SK-N-SH (cell line): ENCODE data around the gene ZNRF1. TPM values are rescaled to one million over a fixed set of nuclear protein-coding genes. Genes with fewer than 3 reads are reported as not detected.

Experiments
- CTCF ChIA-PET: fragments of 300-600, 350-600 bp; formaldehyde crosslinking; extraction: SDS; loops from one replicate; lab custom pipeline; 2021; lab: Yijun Ruan, JAX
- POLR2A ChIA-PET: fragments of 350-600 bp; sonication (Branson Sonifier 250); formaldehyde crosslinking; extraction: SDS; loops from one replicate; lab custom pipeline; 2020; ENCODE audit warnings: antibody characterized with exemption, inconsistent platforms; lab: Yijun Ruan, JAX
- DNase-seq: peaks from one replicate; pipeline ENCODE4 v3.0.0; 2012
- H2AFZ ChIP-seq: fragments of 200-600 bp; sonication (generic); 2 replicates; pipeline ENCODE4 v1.8.1; 2016; ENCODE audit warnings: antibody characterized with exemption, mild to moderate bottlenecking, low read depth
- H3F3A ChIP-seq: fragments of 200-600 bp; sonication (generic); replicated peaks from 2 replicates; pipeline ENCODE3; 2016; ENCODE audit warnings: antibody characterized with exemption, mild to moderate bottlenecking; ENCODE audit not compliant: insufficient read depth
- H3K27ac ChIP-seq, 2 experiments: fragments of 200-500 bp in 1 of 2; fragments of 200-600 bp in 1 of 2; sonication (Bioruptor generic) in 1 of 2; sonication (generic), shearing (Covaris generic) in 1 of 2; 2 replicates each; pipeline versions ENCODE4 v1.5.1 to v1.6.1; 2014 to 2016; ENCODE audit warnings: low read depth in 2 of 2, inconsistent platforms in 1 of 2, low read length in 1 of 2, mild to moderate bottlenecking in 1 of 2, mixed read lengths in 1 of 2
- H3K27me3 ChIP-seq: fragments of 200-600 bp; sonication (generic), shearing (Covaris generic); 2 replicates; pipeline ENCODE4 v1.6.1; 2016; ENCODE audit warnings: mixed run types; ENCODE audit not compliant: insufficient read depth
- H3K36me3 ChIP-seq, 2 experiments: fragments of 200-500 bp in 1 of 2; fragments of 200-600 bp in 1 of 2; sonication (Bioruptor generic) in 1 of 2; sonication (generic) in 1 of 2; replicated peaks in 1 of 2; 2 replicates each; pipeline versions ENCODE3 to v1.5.1; 2014 to 2016; ENCODE audit warnings: low read length in 1 of 2, mild to moderate bottlenecking in 1 of 2; ENCODE audit not compliant: insufficient read depth in 2 of 2, control insufficient read depth in 1 of 2
- H3K4me1 ChIP-seq, 2 experiments: fragments of 200-500 bp in 1 of 2; fragments of 200-600 bp in 1 of 2; sonication (Bioruptor generic) in 1 of 2; sonication (generic), shearing (Covaris generic) in 1 of 2; 2 replicates each; pipeline versions ENCODE4 v1.5.1 to v1.6.1; 2014 to 2016; ENCODE audit warnings: low read depth in 1 of 2, low read length in 1 of 2, mixed run types in 1 of 2; ENCODE audit not compliant: insufficient read depth in 2 of 2, control insufficient read depth in 1 of 2
- H3K4me2 ChIP-seq: fragments of 200-600 bp; sonication (generic), shearing (Covaris generic); 2 replicates; pipeline ENCODE4 v1.6.1; 2017; ENCODE audit warnings: mixed run types
- H3K4me3 ChIP-seq, 2 experiments: fragments of 200-500 bp in 1 of 2; fragments of 200-600 bp in 1 of 2; sonication (Bioruptor generic) in 1 of 2; sonication (generic), shearing (Covaris generic) in 1 of 2; 2 replicates each; pipeline versions ENCODE4 v1.5.1 to v1.8.1; 2014 to 2016; ENCODE audit warnings: low read depth in 2 of 2, inconsistent platforms in 1 of 2, low read length in 1 of 2, mild to moderate bottlenecking in 1 of 2, mixed read lengths in 1 of 2, moderate library complexity in 1 of 2
- H3K79me2 ChIP-seq: fragments of 200-600 bp; sonication (generic); 2 replicates; pipeline ENCODE4 v1.8.1; 2017; ENCODE audit warnings: mild to moderate bottlenecking; ENCODE audit not compliant: insufficient read depth
- H3K9ac ChIP-seq: fragments of 200-600 bp; sonication (generic); 2 replicates; pipeline ENCODE4 v1.6.1; 2017; ENCODE audit warnings: mixed run types
- H3K9me2 ChIP-seq: fragments of 200-600 bp; sonication (generic); 2 replicates; pipeline ENCODE4 v1.6.1; 2017; ENCODE audit warnings: mixed run types
- H3K9me3 ChIP-seq: fragments of 200-600 bp; sonication (generic); 2 replicates; pipeline ENCODE4 v1.6.1; 2017; ENCODE audit warnings: mixed run types, mild to moderate bottlenecking, moderate library complexity
- H4K20me1 ChIP-seq: fragments of 200-600 bp; sonication (generic); 2 replicates; pipeline ENCODE4 v1.6.1; 2017; ENCODE audit warnings: mild to moderate bottlenecking, mixed run types; ENCODE audit not compliant: insufficient read depth
- CHD2 ChIP-seq: fragments of 150-350 bp; IDR thresholded peaks from 2 replicates; pipeline ENCODE4 v1.6.1; 2018; ENCODE audit warnings: low read length; ENCODE audit not compliant: partially characterized antibody
- EP300 ChIP-seq, 2 experiments: IDR thresholded peaks; 2 replicates each; pipeline versions ENCODE4 v1.4.0 to v1.6.1; 2012; ENCODE audit warnings: borderline replicate concordance in 1 of 2, low read depth in 1 of 2, low read length in 1 of 2
- EZH2phosphoT487 ChIP-seq: fragments of 200-600 bp; sonication (generic); IDR thresholded peaks from 2 replicates; pipeline ENCODE4 v1.6.1; 2017; ENCODE audit warnings: low read depth, mixed run types, mild to moderate bottlenecking, antibody characterized with exemption, moderate library complexity, borderline replicate concordance
- FOXJ3 ChIP-seq: sonication (generic); formaldehyde crosslinking; IDR thresholded peaks from 2 replicates; pipeline ENCODE4 v1.5.1; 2020; ENCODE audit warnings: mild to moderate bottlenecking, missing genetic modification reagents
- GABPA ChIP-seq: IDR thresholded peaks from 2 replicates; pipeline ENCODE4 v1.4.0; 2012; ENCODE audit warnings: low read depth, mild to moderate bottlenecking
- NRF1 ChIP-seq: IDR thresholded peaks from 2 replicates; pipeline ENCODE4 v1.6.1; 2012; ENCODE audit warnings: low read depth, mild to moderate bottlenecking, low read length
- POLR2AphosphoS5 ChIP-seq: IDR thresholded peaks from 2 replicates; pipeline ENCODE4 v1.6.1; 2012; ENCODE audit warnings: low read depth, low read length
- RAD21 ChIP-seq: IDR thresholded peaks from 2 replicates; pipeline ENCODE4 v1.6.1; 2012; ENCODE audit warnings: mild to moderate bottlenecking, low read length
- RFX5 ChIP-seq: IDR thresholded peaks from 2 replicates; pipeline ENCODE4 v1.6.1; 2012; ENCODE audit warnings: mild to moderate bottlenecking, improper control_type of control experiment, low read length
- TAF1 ChIP-seq: IDR thresholded peaks from 2 replicates; pipeline ENCODE4 v1.6.1; 2012; ENCODE audit warnings: low read depth, mild to moderate bottlenecking, low read length, moderate library complexity, borderline replicate concordance
- TCF12 ChIP-seq: IDR thresholded peaks from 2 replicates; pipeline ENCODE4 v1.4.0; 2012
- USF2 ChIP-seq: fragments of 150-350 bp; IDR thresholded peaks from 2 replicates; pipeline ENCODE4 v1.6.1; 2017; ENCODE audit warnings: antibody characterized with exemption, low read length, low read depth, borderline replicate concordance
- WGBS: methylation state at CpG from one replicate; pipeline ENCODE4 v1.1.6; 2017; ENCODE audit warnings: low lambda C conversion rate; 5-methylcytosine and 5-hydroxymethylcytosine counted together
- polyA plus RNA-seq, 3 experiments: library from polyadenylated mRNA; depleted of rRNA; stranded (reverse); fragments of >200 nt; gene quantifications; 2 replicates each; pipeline ENCODE4 v1.2.3, GENCODE V29; 2012
- TF ChIP-seq, protein P1 (sequence below): fragments of 200-600 bp; sonication (generic); IDR thresholded peaks from 2 replicates; pipeline ENCODE4 v1.6.1; 2017; ENCODE audit warnings: antibody characterized with exemption, mild to moderate bottlenecking, moderate library complexity
- TF ChIP-seq, protein P2 (sequence below): IDR thresholded peaks from 2 replicates; pipeline ENCODE4 v1.4.0; 2012; ENCODE audit warnings: low read depth, borderline replicate concordance
- TF ChIP-seq, protein P3 (sequence below): IDR thresholded peaks from 2 replicates; pipeline ENCODE4 v1.4.0; 2012; ENCODE audit warnings: low read depth

The ZNRF1 gene
- polyA plus RNA-seq, 1 of the 3 experiments (the other 2 are of a cell fraction) = 23.7 TPM

DNA sequence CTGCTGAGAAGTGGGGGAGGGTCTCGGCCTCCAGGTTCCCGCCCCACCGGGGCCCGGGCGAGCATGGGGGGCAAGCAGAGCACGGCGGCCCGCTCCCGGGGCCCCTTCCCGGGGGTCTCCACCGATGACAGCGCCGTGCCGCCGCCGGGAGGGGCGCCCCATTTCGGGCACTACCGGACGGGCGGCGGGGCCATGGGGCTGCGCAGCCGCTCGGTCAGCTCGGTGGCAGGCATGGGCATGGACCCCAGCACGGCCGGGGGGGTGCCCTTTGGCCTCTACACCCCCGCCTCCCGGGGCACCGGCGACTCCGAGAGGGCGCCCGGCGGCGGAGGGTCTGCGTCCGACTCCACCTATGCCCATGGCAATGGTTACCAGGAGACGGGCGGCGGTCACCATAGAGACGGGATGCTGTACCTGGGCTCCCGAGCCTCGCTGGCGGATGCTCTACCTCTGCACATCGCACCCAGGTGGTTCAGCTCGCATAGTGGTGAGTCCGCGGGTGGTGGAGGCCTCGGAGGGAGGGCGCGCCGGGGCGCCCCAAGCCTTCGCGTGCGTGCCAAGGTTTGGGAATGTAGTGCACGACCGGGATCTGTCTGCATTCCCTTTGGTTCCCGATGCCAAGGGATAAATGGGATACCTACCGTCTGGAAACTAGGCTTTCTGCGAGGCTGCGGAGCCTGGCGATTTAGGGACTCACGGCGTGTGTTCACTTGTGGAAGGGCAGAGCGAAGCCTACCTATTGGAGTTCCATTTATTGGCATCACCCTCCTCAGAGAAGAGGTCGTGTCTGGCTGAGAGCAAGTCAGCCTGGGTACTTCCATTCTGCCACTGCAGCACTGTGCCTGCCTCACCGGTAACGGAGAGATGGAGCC, 1.0 kb downstream of the ZNRF1 start:
- ChIA-PET POLR2A (no interaction called here), CTCF (interaction anchor here (1.5 to 6.2 kb wide), 5 partner anchors 13 to 111 kb away, joined by 4 to 182 read pairs (median 28); partner anchors contain the start of gene WDR59)
- peaks cover 52% of the 10 kb centered on the region for H4K20me1 ChIP-seq
- H2AFZ ChIP-seq = peak overlapping the region; percentile 27; the same call in 1 of the 2 replicates
- peak overlapping the region; percentile 83 for H3K9ac ChIP-seq
- TF ChIP-seq GABPA = no peak
- no peak for TF ChIP-seq FOXJ3
- TF ChIP-seq, protein P1, sequence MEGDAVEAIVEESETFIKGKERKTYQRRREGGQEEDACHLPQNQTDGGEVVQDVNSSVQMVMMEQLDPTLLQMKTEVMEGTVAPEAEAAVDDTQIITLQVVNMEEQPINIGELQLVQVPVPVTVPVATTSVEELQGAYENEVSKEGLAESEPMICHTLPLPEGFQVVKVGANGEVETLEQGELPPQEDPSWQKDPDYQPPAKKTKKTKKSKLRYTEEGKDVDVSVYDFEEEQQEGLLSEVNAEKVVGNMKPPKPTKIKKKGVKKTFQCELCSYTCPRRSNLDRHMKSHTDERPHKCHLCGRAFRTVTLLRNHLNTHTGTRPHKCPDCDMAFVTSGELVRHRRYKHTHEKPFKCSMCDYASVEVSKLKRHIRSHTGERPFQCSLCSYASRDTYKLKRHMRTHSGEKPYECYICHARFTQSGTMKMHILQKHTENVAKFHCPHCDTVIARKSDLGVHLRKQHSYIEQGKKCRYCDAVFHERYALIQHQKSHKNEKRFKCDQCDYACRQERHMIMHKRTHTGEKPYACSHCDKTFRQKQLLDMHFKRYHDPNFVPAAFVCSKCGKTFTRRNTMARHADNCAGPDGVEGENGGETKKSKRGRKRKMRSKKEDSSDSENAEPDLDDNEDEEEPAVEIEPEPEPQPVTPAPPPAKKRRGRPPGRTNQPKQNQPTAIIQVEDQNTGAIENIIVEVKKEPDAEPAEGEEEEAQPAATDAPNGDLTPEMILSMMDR = peak; percentile 20; the same call in 1 of the 2 replicates
- TF ChIP-seq EP300 (IDR thresholded peaks at IDR 0.05; ENCODE audit: borderline replicate concordance in 1 of 2, low read depth in 1 of 2, low read length in 1 of 2) = no peak
- no peak for TF ChIP-seq TAF1
- peaks cover 8% of the 10 kb centered on the region for H3F3A ChIP-seq
- peak overlapping the region; percentile 72 to 76 for H3K4me3 ChIP-seq
- H3K27me3 ChIP-seq = no peaks in the 10 kb centered on the region
- H3K27ac ChIP-seq = peak overlapping the region; percentile 31 to 80; a peak in 3 of 4 replicates
- H3K36me3 ChIP-seq = no peaks in the 10 kb centered on the region
- 2% methylated on average over 44 of the region's 71 CpGs for WGBS
- no peaks in the 10 kb centered on the region for H3K9me3 ChIP-seq
- DNase-seq = peak; percentile 74
- peak overlapping the region; percentile 84 for H3K4me2 ChIP-seq
- H3K9me2 ChIP-seq = no peaks in the 10 kb centered on the region
- H3K79me2 ChIP-seq = peaks cover 57% of the 10 kb centered on the region
- H3K4me1 ChIP-seq = peaks cover 0 to 26% of the 10 kb centered on the region in 2 experiments; a peak in 3 of 4 replicates

DNA sequence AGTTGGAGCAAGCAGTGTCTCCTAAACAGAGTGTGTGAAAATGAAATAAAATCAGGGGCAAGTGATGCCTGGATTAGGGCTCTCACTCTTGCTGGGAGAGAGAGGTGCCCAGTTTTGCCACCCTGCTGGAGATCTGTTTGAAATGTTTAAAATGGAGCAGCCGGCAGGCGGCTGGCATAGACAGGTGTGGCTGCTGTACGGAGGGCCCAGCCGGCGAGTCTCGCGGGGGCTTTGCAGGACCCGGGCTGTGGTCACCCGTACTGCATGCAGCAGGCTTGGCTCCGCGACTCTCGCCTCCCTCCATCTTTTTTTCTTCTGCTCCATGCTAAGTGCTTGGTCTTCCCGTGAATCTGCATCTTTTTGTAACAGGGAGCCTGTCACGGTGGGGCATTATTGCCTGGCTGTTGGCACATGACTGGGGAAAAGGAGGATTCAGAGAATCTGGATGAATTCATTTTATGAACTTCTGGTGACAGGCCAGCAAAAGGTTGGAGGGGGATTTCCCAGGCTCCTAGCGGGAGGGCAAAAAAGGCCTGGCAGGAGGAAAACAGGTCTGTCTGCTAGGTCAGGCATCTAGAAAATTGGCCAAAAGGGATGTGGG, 1.8 kb downstream of the ZNRF1 start:
- Histone ChIP-seq H3K9me3 (no peaks in the 10 kb centered on the region), H3K27ac (peak overlapping the region; percentile 29 to 80; a peak in 3 of 4 replicates), H3K9ac (peak overlapping the region; percentile 83; the same call in 1 of the 2 replicates), H3K27me3 (no peaks in the 10 kb centered on the region), H2AFZ (no peak overlapping the region), H3K4me3 (peak overlapping the region; percentile 72 to 76), H3K4me2 (peak overlapping the region; percentile 84), H3F3A (peaks cover 8% of the 10 kb centered on the region), H4K20me1 (peaks cover 58% of the 10 kb centered on the region), H3K79me2 (peaks cover 65% of the 10 kb centered on the region), H3K4me1 (peaks cover 0 to 26% of the 10 kb centered on the region in 2 experiments; a peak in 3 of 4 replicates), H3K36me3 (peaks cover 0 to 2% of the 10 kb centered on the region in 2 experiments), H3K9me2 (no peaks in the 10 kb centered on the region)
- WGBS = 21% methylated on average over 12 of the region's 15 CpGs
- ChIA-PET CTCF (interaction anchor here (1.0 to 6.2 kb wide), 3 partner anchors 16 to 111 kb away, joined by 3 to 182 read pairs (median 4); no protein-coding TSS in a partner anchor), POLR2A (no interaction called here)
- DNase-seq = peak; percentile 61
- TF ChIP-seq, protein P2, sequence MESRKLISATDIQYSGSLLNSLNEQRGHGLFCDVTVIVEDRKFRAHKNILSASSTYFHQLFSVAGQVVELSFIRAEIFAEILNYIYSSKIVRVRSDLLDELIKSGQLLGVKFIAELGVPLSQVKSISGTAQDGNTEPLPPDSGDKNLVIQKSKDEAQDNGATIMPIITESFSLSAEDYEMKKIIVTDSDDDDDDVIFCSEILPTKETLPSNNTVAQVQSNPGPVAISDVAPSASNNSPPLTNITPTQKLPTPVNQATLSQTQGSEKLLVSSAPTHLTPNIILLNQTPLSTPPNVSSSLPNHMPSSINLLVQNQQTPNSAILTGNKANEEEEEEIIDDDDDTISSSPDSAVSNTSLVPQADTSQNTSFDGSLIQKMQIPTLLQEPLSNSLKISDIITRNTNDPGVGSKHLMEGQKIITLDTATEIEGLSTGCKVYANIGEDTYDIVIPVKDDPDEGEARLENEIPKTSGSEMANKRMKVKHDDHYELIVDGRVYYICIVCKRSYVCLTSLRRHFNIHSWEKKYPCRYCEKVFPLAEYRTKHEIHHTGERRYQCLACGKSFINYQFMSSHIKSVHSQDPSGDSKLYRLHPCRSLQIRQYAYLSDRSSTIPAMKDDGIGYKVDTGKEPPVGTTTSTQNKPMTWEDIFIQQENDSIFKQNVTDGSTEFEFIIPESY = no peak
- TF ChIP-seq RAD21 (no peak), EZH2phosphoT487 (no peak), EP300 (IDR thresholded peaks at IDR 0.05; ENCODE audit: borderline replicate concordance in 1 of 2, low read depth in 1 of 2, low read length in 1 of 2) (0 out of 4 replicates have a peak, but pooled peaks of 1 of the 2 experiments have one; percentile 8), RFX5 (no peak), USF2 (no peak), FOXJ3 (no peak), POLR2AphosphoS5 (no peak), CHD2 (no peak), TCF12 (peak; percentile 7; the same call in 1 of the 2 replicates), NRF1 (no peak)
- TF ChIP-seq, protein P3, sequence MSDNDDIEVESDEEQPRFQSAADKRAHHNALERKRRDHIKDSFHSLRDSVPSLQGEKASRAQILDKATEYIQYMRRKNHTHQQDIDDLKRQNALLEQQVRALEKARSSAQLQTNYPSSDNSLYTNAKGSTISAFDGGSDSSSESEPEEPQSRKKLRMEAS = no peak
- TF ChIP-seq, protein P1 = no peak; the same call in 1 of the 2 replicates
